ENCODE results near the gene EHMT1.

The EHMT1 gene

DNA sequence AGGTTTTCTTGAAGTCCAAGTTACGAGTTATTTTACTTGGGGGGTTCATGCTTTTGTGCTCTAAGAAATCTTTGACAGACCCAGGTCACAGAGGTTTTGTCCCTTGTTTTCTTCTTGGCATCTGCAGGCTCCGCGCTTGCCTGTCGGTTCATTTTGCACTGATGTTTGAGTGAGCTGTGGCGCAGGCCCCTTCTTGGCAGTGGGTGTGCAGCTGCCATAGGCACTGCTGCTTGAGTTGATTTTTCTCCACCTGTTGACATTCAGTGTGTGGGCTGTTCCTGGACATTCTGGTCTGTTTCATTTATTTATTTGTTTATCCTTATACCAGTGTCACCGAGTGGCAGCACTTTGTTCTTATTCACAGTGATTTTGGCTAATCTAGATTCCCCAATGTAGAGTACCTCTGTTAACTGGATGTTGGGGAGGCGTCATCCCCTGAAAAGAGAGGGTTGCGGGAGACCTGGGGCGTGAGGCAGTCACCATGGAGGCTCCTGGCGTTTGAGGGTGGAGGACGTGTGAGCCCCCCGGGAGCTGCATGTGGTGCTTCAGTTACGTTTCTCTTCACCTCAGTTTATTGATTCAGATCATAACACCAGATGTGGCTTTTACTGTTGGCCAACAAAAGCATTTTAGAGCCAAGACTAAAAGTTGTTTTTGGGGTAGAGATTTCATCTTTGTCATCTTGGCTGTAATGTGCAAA, 137.4 kb downstream of the EHMT1 start:
- TF ChIP-seq, protein P1, sequence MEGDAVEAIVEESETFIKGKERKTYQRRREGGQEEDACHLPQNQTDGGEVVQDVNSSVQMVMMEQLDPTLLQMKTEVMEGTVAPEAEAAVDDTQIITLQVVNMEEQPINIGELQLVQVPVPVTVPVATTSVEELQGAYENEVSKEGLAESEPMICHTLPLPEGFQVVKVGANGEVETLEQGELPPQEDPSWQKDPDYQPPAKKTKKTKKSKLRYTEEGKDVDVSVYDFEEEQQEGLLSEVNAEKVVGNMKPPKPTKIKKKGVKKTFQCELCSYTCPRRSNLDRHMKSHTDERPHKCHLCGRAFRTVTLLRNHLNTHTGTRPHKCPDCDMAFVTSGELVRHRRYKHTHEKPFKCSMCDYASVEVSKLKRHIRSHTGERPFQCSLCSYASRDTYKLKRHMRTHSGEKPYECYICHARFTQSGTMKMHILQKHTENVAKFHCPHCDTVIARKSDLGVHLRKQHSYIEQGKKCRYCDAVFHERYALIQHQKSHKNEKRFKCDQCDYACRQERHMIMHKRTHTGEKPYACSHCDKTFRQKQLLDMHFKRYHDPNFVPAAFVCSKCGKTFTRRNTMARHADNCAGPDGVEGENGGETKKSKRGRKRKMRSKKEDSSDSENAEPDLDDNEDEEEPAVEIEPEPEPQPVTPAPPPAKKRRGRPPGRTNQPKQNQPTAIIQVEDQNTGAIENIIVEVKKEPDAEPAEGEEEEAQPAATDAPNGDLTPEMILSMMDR (conservative IDR thresholded peaks at IDR 0.05), result no peak
- H3K27ac ChIP-seq, result no peak overlapping the region

GRCh38 chr9:137757139-137757538, 138.3 kb downstream of the EHMT1 start:
- no peak overlapping the region for H3K27ac ChIP-seq
- TF ChIP-seq, protein P1 (conservative IDR thresholded peaks at IDR 0.05), result no peak

DNA sequence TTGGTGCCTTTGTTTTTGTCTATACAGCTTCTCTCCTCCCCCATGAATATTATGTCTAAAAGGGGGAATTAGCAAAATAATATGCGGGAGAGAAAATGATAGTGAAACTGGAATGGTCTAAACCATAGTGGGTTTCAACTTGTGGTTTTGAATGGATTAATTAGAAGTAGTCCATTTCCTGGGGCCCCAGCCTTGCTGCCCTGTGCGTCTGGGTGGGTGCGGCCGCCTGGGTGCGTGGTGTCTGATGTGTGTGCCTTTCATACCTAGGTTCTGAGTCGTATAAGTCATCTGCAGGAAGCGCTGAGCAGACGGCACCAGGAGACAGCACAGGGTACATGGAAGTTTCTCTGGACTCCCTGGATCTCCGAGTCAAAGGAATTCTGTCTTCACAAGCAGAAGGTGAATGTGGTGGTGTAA, 138.8 kb downstream of the EHMT1 start:
- H3K27ac ChIP-seq, result no peak overlapping the region
- TF ChIP-seq, protein P1 (conservative IDR thresholded peaks at IDR 0.05), result no peak

DNA sequence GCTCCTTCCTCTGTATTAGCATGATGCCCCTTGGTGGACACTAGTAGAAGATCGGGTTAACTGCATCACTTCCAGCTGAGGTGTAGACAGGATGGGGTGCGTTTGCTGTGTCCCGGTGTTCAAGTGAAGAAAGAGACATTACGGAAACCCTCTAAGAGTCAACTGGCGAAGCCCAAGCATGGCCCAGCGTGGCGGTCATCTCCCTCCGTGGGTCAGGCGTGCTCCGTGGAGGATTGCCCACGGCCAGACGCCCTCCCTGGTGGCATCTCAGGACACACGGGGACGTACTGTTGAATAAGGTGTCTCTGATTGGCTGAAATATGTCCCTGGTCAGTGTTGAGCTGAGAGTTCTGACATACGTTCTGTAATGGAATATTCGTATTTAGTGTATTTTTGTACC, 139.3 kb downstream of the EHMT1 start:
- TF ChIP-seq, protein P1 (conservative IDR thresholded peaks at IDR 0.05), result no peak
- no peak overlapping the region for H3K27ac ChIP-seq

- no peak overlapping the region for H3K27ac ChIP-seq
- TF ChIP-seq, protein P1 (conservative IDR thresholded peaks at IDR 0.05), result no peak
These were observed 140.3 kb downstream of the EHMT1 start for GRCh38 chr9:137759117-137759516.

- no peak overlapping the region for H3K27ac ChIP-seq
- TF ChIP-seq, protein P1 (conservative IDR thresholded peaks at IDR 0.05), result no peak
These were observed 141.0 kb downstream of the EHMT1 start for GRCh38 chr9:137759649-137760321.

DNA sequence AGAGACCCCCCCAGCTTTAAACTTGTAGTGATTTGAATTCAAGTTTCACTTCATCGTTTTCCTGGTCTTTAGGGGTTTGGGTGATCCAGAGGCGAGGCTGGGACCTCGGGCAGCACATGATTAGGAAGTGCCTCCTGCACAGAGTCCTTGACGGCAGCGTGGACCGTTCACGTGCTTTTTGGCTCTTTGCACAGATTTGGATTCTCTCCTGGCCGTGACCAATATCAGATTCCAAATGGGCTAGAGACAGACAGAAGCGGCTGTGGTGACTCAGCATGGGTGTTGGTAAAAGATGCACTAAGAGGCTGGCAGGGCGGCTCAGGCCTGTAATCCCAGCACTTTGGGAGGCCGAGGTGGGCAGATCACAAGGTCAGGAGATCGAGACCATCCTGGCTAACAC, 141.6 kb downstream of the EHMT1 start:
- TF ChIP-seq, protein P1 (conservative IDR thresholded peaks at IDR 0.05), result no peak
- H3K27ac ChIP-seq, result no peak overlapping the region
